ENCODE measurements around the gene FNDC3B.

GRCh38 chr3:172449466-172450149, 410.2 kb downstream of the FNDC3B start:
- no peak for TF ChIP-seq FOXJ2 (tag; IDR thresholded peaks at IDR 0.05)
- no peak for TF ChIP-seq IRF2 (CRISPR knock-in tag; IDR thresholded peaks at IDR 0.05)
- no peak for TF ChIP-seq ATF6 (CRISPR knock-in tag; IDR thresholded peaks at IDR 0.05)
- no peak for TF ChIP-seq POLR2AphosphoS5 (IDR thresholded peaks at IDR 0.05; ENCODE audit: control insufficient read depth, insufficient read depth, low read depth, low read length)
- no peak for TF ChIP-seq ZNF239 (CRISPR knock-in tag; IDR thresholded peaks at IDR 0.05)
- no peak for TF ChIP-seq FOXM1 (IDR thresholded peaks at IDR 0.05; ENCODE audit: low read depth)
- no peak for TF ChIP-seq FOXM1 (CRISPR knock-in tag; IDR thresholded peaks at IDR 0.05; ENCODE audit: low read depth)
- TF ChIP-seq GABPA (tag; conservative IDR thresholded peaks at IDR 0.05; ENCODE audit: low read depth): no peak
- TF ChIP-seq BACH1 (tag; IDR thresholded peaks at IDR 0.05): no peak
- no peak for TF ChIP-seq TAF1 (IDR thresholded peaks at IDR 0.05; ENCODE audit: control insufficient read depth, extremely low read depth, insufficient read depth, low read length, severe bottlenecking)
- TF ChIP-seq HINFP (tag; conservative IDR thresholded peaks at IDR 0.05; ENCODE audit: low read depth): no peak
- TF ChIP-seq KDM1A (IDR thresholded peaks at IDR 0.05): no peak
